Lower lobe of right lung (tissue), 2 donors: Measurements from ENCODE around the gene TFAP2A. TPM values are rescaled to one million over a fixed set of nuclear protein-coding genes. Genes with fewer than 3 reads are reported as not detected.

Experiments
- ATAC-seq, 2 donors: fragments of 200-7000 bp; cut with Tn5 transposase; one replicate each; pipeline ENCODE4 v1.9.1; 2020 to 2022; ENCODE audit warnings: mild to moderate bottlenecking in 2 of 2, moderate library complexity in 2 of 2
- DNase-seq: peaks from one replicate; pipeline ENCODE4 v3.0.0-alpha.2; 2020
- H3K27ac ChIP-seq: fragments of 200-600 bp; one replicate; pipeline ENCODE4 v1.8.0; 2022
- H3K27me3 ChIP-seq: fragments of 200-600 bp; one replicate; pipeline ENCODE4 v1.8.0; 2022; ENCODE audit warnings: low read depth
- H3K36me3 ChIP-seq: fragments of 200-600 bp; one replicate; pipeline ENCODE4 v1.8.0; 2022; ENCODE audit warnings: mild to moderate bottlenecking
- H3K4me1 ChIP-seq: fragments of 200-600 bp; one replicate; pipeline ENCODE4 v1.8.0; 2022
- H3K4me3 ChIP-seq: fragments of 200-600 bp; one replicate; pipeline ENCODE4 v1.8.0; 2022; ENCODE audit warnings: mild to moderate bottlenecking
- H3K9me3 ChIP-seq: fragments of 200-600 bp; one replicate; pipeline ENCODE4 v1.8.0; 2022
- CTCF ChIP-seq: fragments of 200-600 bp; IDR thresholded peaks from one replicate; pipeline ENCODE4 v1.8.0; 2022; ENCODE audit warnings: antibody characterized with exemption, mild to moderate bottlenecking
- intact Hi-C: fragments of 100-400 bp; cut with DNase I; formaldehyde crosslinking; loops from one replicate; pipeline ENCODE4 v1.11.0; 2022
- total RNA-seq: library from RNA; stranded (reverse); fragmentation: NEBNext Ultra II Directional; extraction: Animal tissue kit (Norgen Biotek cat#: 25700); gene quantifications from one replicate; pipeline ENCODE4 v1.2.1, GENCODE V29; 2021
- donor health status: DM: no; HTN: yes; CAD: no; lungs with severe emphysema.

Gene TFAP2A
- total RNA-seq, 1 donor from 2014 or later, result 0.47 TPM

- Histone ChIP-seq H3K4me3 (no peak overlapping the region), H3K27ac (no peak overlapping the region), H3K9me3 (no peaks in the 10 kb centered on the region), H3K4me1 (no peaks in the 10 kb centered on the region), H3K36me3 (no peaks in the 10 kb centered on the region), H3K27me3 (peaks cover 3% of the 10 kb centered on the region)
- intact Hi-C loops, result no loop called here
- no peak for TF ChIP-seq CTCF
- ATAC-seq (no peak), DNase-seq (no peak)
Measured at GRCh38 chr6:10458287-10458686, 43.4 kb upstream of the TFAP2A start.

- DNase-seq (no peak), ATAC-seq (no peak)
- H3K9me3 ChIP-seq, result no peaks in the 10 kb centered on the region
- intact Hi-C loops, result no loop called here
- H3K36me3 ChIP-seq, result no peaks in the 10 kb centered on the region
- no peak overlapping the region for H3K4me3 ChIP-seq
- TF ChIP-seq CTCF, result no peak
- H3K27ac ChIP-seq, result no peak overlapping the region
- no peaks in the 10 kb centered on the region for H3K4me1 ChIP-seq
- peaks cover 7% of the 10 kb centered on the region for H3K27me3 ChIP-seq
Measured at GRCh38 chr6:10453596-10453995, 38.7 kb upstream of the TFAP2A start.

GRCh38 chr6:10451828-10452509 is 37.1 kb upstream of the TFAP2A start:
- Histone ChIP-seq H3K27ac (peak overlapping the region; percentile 60), H3K27me3 (peaks cover 13% of the 10 kb centered on the region), H3K4me1 (no peaks in the 10 kb centered on the region), H3K36me3 (no peaks in the 10 kb centered on the region), H3K4me3 (no peak overlapping the region), H3K9me3 (no peaks in the 10 kb centered on the region)
- no peak for TF ChIP-seq CTCF
- intact Hi-C loops, result no loop called here
- ATAC-seq, result peak; percentile 97 to 98
- peak; percentile 89 for DNase-seq

- no peak for TF ChIP-seq CTCF
- Histone ChIP-seq H3K27me3 (peaks cover 12% of the 10 kb centered on the region), H3K9me3 (no peaks in the 10 kb centered on the region), H3K4me3 (no peak overlapping the region), H3K27ac (peak overlapping the region; percentile 60), H3K4me1 (no peaks in the 10 kb centered on the region), H3K36me3 (no peaks in the 10 kb centered on the region)
- ATAC-seq (no peak), DNase-seq (no peak)
- intact Hi-C loops, result no loop called here
Measured at GRCh38 chr6:10451394-10451793, 36.5 kb upstream of the TFAP2A start.

GRCh38 chr6:10449751-10450150 is 34.9 kb upstream of the TFAP2A start:
- no peak for TF ChIP-seq CTCF
- H3K4me1 ChIP-seq, result no peaks in the 10 kb centered on the region
- H3K27me3 ChIP-seq, result peaks cover 10% of the 10 kb centered on the region
- DNase-seq, result no peak
- ATAC-seq, result no peak
- H3K36me3 ChIP-seq, result no peaks in the 10 kb centered on the region
- H3K4me3 ChIP-seq, result no peak overlapping the region
- intact Hi-C loops, result no loop called here
- H3K9me3 ChIP-seq, result no peaks in the 10 kb centered on the region
- no peak overlapping the region for H3K27ac ChIP-seq
